NCI-H1436 (cell line): Measurements from ENCODE around the gene CFAP298.

Experiments
- DNase-seq: peaks from one replicate; lab custom pipeline; 2025; lab: John Stamatoyannopoulos, UW

Gene CFAP298

GRCh38 chr21:32599091-32599490, 13.1 kb downstream of the CFAP298 start:
- DNase-seq: no peak

DNA sequence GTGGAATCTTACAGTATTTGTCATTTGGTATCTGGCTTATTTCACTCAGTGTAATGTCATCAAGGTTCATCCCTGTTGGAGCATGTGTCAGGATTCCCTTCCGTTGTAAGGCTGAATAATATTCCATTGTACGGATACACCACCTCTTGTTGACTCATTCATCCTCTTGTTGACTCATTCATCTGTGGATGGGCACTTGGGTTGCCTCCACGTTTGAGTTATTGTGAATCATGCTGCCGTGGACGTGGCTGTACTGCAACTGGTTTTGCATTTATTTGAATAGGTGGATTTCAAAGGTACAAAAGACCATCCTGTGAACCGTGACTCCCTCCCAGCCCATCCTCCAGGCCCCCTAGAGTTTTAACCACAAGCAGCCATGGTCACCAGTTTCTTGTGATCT, 15.0 kb downstream of the CFAP298 start:
- no peak for DNase-seq

GRCh38 chr21:32595431-32595830, 16.7 kb downstream of the CFAP298 start:
- DNase-seq: no peak

DNA sequence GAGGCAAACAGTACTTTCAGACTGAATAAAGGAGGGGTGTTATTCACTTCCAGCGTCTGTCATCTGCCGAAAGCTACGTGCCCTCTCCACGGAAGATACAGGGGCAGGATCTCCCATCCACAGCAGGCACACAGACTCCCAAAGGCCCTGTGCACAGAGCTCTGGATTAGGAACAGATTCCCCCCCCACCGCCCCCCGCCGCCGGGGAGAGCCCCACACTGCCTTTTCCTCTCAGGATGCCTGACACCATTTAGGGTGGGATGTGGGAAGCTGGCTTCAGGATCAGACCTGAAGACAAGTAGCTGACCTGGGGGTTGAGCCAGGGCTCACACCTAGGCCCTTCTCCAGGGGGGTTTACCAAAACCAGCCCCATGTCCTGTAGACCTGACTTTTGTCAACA, 18.5 kb downstream of the CFAP298 start:
- no peak for DNase-seq

DNA sequence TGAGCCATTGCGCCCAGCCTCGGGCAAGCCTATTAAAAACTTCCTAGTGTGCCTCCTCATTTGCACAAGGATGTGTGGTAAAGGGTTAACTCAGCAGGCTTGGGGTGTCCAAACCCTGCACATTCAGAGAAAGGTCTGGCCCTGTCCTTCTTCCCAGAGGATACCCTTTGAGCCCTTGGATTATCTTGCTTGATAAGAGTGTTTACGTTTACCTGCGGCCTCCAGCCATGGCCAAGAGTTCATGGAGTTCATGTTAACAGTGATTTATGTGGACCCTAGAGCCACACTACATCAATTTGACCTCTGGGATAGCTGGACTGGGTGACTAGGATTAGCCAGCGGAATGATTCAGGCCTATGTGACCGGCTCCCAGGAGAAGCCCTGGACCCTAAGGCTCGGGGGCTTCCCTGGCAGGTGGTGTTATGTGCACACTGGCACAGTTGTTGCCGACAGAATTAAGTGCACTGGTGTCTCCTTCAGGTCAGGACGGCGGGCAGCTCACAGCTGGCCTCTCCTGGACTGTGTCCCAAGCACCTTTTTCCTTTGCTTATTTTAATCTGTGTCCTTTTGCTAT, 19.2 kb downstream of the CFAP298 start:
- no peak for DNase-seq

- no peak for DNase-seq
These were observed 22.0 kb downstream of the CFAP298 start for GRCh38 chr21:32590130-32590529.

DNA sequence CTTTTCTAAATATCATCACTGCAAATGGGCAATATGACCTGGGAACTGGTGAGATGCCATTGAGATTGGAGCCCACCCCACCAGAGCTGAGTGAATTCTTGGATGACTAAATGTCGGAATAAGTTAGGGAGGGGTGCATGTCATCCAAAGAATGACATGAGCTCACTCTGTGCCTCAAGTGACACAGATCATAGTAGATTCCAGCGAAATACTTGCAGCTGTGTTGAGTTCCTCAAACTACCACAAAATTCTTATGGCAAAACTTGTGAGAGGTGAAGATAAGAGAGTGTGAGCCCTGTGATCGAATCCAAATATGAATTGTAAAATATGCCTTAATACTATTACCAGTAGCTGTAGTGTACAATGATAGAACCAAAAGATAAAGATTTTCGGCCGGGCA, 24.5 kb downstream of the CFAP298 start:
- DNase-seq: no peak

GRCh38 chr21:32587120-32587519, 25.1 kb downstream of the CFAP298 start:
- DNase-seq: no peak

GRCh38 chr21:32585970-32586369, 26.2 kb downstream of the CFAP298 start:
- no peak for DNase-seq

DNA sequence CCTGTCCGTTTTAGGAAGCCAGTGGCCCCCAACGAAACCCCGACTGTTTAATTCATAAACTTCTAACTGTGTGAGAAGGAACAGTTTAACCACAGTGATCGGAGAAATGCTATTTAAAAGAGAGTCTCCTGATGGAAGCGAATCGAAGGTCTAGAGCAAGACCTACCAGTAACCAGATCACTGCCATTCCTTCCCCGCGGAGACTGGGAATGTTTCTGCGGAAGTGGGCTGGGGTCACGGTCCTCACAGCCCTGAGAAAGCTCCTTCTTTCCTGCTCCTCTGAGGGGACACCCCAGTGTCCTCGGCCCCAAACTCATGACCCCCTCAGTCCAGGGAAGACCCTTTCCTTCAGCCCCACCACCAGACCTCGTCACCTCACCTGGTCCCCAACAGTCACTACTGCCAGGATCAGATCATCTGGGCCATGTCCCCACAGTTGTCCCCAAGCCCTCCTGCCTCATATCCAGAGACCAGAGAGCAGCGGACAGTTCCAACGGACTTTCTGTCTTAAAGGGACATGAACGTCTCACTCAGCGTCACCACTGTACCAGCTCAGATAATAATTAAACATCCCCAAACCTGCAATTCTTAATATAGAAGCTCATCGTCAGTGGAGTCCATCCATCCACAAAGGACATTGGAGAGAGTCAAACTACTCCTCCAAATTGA, 27.0 kb downstream of the CFAP298 start, which contains the start of gene TCP10L:
Gene TCP10L (minus strand): TSS at position 482 of the 669 bp plus-strand sequence. CDS start 1,219 bp downstream, outside the sequence.
- DNase-seq: no peak

DNA sequence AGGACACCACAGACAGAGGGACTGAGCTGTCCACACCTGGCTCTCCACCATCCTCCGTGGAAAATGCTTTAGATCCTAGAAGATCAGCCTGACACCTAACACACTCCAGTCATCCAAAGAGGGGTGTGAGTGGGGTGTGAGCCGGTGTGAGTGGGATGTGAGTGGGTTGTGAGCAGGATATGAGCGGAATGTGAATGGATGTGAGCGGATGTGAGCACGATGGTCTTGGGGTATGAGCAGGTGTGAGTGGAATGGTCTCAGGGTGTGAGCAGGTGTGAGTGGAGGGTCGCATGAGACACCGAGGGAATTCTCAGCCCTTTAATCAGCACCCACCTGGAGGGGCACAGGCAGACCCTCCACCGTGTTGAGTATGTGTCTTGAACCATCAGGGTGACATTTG, 27.7 kb downstream of the CFAP298 start:
- no peak for DNase-seq

DNA sequence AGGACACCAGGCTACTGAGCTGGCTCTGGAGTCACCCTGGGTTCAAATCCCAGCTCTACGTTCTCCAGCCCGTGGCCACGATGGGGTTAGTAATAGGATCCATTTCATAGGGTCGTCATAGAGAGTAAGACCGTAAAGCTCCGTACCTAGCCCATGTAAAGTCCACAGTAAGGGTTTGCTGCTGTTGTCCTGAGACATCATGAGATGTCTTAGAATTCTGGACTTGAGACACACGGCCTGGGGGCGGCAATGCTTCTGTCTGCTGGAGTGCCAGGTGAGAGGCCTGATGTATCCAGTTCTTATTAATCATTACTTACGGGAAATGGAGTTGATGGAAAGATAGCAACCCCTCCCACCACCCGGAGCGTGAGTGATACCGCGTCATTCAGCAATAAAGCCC, 30.4 kb downstream of the CFAP298 start:
- DNase-seq: no peak

DNA sequence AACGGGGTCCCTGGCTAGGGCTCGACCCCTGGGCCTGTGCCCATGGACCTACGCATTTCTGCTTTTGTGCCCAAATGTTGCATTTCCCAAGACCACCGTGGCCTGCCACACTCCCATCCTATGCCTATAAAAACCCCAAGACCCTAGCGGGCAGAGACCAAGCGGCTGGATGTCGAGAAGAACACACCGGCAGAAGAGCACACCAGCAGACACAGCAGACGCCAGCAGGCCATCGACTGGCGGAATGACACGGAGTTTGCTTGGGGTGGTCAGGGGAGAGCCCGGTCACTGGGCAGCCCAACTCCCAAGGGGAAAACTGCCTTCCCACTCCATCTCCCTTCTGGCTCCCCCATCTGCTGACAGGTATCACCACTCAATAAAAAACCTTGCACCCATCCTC, 31.2 kb downstream of the CFAP298 start:
- no peak for DNase-seq

DNA sequence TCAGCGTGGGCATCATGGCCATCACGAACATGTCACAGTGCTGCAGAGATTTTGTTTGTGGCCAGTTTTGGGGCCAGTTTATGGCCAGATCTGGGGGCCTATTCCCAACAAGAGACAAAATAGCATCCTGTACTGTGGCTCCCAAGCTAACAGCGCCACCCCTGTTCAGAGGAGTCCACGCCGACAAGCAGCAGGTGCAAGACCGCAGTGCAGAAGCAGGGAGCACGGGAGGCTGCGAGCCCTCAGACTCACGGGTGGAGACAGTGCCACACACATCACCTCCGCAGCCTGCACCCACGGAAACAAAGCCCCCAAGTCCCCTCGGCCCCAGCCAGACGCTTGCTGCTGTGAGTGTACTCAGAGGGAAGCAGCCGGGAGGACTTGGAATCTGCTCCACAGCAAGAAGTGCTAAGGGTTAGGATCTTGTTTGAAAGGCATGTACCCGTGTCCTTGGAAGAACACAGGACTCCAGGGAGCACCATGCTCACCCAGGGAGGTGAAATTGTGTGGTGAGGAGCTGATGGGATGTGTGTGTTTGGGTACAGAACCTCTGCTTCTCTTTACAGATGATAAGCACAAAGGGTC, 34.0 kb downstream of the CFAP298 start:
- no peak for DNase-seq

DNA sequence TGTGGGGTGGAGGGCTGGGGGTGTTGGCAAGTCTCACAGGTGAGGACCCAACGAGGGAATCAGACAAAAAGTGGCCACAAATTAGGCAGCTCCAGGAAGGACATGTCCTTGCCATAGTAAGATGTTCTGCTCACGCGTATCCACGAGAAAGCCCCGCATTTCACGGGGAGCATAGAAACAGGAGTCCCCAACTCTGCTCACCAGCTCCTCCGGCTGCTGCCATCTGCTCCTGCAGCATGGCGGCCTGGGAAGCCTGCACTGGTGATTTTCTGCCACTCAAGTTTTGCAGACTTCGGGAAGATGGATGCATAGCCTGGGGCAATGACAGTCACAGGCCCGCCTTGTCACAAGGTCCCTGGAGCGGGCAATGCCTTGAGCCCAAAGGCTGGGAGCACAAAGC, 36.2 kb downstream of the CFAP298 start:
- DNase-seq: no peak

DNA sequence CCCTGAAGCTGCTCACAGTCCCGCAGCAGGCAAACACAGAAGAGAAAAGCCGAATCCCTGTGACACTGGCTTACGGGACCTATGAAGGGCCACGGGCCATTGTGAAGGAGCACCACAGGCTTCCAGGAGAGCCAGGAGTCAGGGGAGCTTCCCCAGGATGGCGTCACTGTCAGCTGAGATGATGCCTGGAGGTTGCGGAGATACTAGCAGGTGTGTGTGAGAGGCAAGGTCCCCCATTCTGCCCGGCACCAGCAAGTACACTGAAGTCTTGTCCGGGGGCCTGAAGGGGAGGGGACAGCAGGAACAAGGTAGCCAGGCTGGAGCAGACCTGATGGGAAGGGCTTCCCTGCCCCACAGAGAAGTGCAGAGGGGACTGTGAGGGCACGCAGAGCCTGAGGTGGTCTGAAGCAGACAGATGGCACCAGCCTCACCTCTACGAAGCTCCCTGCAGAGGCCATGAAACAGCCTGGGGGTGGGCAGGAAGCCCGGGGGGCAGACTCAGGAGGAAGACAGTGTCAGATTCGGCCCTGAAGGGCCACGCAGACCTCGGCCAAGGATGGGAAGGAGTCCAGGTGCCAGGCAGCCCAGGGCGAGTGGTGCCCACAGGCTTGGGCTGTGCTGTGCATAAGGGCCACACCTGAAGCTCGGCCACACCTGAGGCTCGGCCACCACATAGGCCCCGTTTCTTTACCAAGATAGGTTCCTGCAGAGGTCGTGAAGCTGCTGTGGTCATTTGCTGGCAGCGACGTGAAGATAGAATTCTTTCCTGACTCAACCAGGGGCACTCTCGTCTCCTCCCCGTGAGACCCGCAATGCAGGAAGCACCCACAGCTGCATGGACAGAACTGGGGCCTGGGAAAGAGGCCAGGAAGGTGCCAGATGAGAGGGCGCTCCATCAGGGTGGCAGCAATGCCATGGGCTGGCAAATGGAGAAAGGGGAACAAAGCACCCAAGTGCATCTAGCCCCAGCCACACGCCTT, 36.9 kb downstream of the CFAP298 start:
- DNase-seq: no peak

- DNase-seq: peak; percentile 68
These were observed 39.4 kb downstream of the CFAP298 start for GRCh38 chr21:32572574-32573420.

DNA sequence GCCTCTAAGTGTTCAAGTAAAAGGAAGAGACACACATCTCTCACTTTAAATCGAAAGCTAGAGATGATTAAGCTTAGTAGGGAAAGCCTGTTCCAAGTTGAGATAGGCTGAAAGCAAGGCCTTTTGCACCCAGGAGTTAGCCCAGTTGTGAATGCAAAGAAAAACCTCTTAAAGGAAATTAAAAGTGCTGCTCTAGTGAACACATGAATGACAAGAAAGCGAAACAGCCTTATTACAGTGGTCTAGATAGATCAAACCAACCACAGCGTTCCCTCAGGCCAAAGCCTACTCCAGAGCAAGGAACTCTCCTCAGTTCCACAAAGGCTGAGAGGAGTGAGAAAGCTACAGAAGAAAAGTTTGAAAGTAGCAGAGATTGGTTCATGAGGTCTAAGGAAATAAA, 41.7 kb downstream of the CFAP298 start:
- DNase-seq: no peak

DNA sequence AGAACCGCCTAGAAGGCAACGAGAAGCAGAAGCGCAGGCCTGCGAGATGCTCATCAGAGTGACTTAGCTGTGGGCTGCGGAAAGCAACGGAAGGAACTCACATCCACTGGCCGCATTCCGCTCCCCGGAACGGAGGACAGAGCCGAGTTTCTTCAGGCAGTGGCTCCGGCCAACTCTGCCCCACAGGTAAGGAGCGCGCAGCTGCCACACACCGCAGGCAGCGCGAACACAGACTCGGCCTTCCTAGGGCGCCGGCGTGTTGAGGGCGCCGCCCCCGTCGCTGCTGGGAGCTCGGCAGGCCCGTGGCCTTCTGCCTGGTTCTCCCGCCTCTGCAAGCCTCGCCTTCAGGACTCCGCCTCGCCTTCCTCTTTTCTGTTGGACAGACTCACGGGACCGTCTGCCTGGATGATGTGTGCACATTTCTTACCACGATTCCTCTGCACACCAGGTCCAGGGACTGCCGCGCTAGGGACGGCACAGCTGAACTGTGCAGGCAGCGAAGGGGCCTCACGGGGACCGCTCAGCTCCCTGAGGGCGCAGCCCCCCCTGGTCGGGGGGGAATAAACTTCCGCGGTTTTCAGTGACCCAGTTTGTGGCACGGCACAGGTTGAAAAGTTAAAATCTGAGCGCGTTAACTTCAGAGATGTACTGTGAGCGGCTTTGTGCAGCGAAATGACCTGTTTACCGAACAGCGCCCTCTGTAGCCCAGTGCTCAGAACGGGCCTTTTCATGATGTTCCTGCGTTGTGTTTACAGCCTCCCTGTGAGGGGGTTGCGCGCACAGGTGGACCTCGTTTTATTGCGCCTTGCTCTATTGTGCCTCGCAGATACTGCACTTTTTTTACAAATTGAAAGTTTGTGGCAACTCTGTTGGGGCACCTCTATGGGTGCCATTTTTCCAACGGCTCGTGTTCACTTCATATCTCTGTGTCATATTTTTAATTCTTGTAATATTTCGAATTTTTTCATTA, 42.6 kb downstream of the CFAP298 start:
- DNase-seq: peak; percentile 71

DNA sequence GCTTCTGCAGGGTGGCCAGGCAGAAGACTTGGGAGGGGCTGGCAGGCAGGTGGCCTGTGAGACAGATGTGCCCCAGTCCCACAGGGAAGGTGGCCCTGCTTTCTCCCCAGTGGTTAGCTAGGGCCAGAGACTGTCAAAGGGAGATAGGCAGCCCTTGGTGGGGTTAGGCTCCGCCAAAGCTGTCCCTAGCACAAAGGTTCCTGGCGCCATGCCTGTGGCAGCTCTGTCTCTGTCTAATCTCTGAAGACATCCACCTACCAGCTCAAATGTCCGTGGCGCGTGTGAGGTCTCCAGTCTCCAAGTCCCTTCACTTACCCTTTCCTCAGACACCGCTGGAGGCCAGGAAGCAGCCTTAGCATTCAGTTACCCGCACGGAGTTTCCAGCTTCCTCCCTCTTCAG, 44.6 kb downstream of the CFAP298 start:
- no peak for DNase-seq
